GM12865 (cell line): ENCODE measurements around the gene SLC39A11.
"Not testable (repeated sequence)": the region's sequence is repeated elsewhere in the genome, so short reads cannot be mapped to it uniquely, and the experiment has no call there.

Experiments used
- DNase-seq: peaks from one replicate; pipeline ENCODE4 v3.0.0; 2010; ENCODE audit warnings: low read depth
- H3K4me3 ChIP-seq: 2 replicates; pipeline ENCODE4 v1.5.1; 2011; ENCODE audit warnings: mild to moderate bottlenecking, low read depth, low read length, control low read depth
- TF ChIP-seq, protein P1 (sequence below): IDR thresholded peaks from 2 replicates; pipeline ENCODE4 v1.5.1; 2011; ENCODE audit warnings: low read length, control low read depth, low read depth, inconsistent platforms; ENCODE audit not compliant: insufficient read depth; ENCODE audit errors: missing control alignments

Gene SLC39A11

DNA sequence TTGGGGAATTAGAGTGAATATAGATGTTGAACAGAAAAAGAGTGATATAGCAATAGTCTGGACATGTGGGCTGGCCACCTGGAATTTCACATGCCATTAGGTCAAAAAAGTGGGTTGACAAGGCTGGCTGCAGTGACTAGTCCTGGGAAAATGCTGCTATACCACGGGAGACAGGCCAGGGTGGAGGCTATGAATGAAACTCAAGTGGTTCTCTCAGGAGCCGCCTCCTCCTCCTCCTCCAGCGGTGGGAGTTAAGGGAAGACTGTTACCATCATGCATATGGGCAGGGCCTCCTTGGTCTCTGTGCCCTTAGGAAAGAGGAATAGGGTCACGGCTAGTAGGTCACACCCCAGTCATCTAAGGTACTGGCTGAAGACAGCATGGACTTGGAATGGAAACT lies 448.0 kb downstream of the SLC39A11 start:
- H3K4me3 ChIP-seq = no peak overlapping the region
- TF ChIP-seq, protein P1, sequence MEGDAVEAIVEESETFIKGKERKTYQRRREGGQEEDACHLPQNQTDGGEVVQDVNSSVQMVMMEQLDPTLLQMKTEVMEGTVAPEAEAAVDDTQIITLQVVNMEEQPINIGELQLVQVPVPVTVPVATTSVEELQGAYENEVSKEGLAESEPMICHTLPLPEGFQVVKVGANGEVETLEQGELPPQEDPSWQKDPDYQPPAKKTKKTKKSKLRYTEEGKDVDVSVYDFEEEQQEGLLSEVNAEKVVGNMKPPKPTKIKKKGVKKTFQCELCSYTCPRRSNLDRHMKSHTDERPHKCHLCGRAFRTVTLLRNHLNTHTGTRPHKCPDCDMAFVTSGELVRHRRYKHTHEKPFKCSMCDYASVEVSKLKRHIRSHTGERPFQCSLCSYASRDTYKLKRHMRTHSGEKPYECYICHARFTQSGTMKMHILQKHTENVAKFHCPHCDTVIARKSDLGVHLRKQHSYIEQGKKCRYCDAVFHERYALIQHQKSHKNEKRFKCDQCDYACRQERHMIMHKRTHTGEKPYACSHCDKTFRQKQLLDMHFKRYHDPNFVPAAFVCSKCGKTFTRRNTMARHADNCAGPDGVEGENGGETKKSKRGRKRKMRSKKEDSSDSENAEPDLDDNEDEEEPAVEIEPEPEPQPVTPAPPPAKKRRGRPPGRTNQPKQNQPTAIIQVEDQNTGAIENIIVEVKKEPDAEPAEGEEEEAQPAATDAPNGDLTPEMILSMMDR = no peak
- no peak for DNase-seq

- no peak overlapping the region for H3K4me3 ChIP-seq
- no peak for DNase-seq
- TF ChIP-seq, protein P1 = no peak
Measured at GRCh38 chr17:72643575-72644216, 448.8 kb downstream of the SLC39A11 start.

- H3K4me3 ChIP-seq = no peak overlapping the region
- TF ChIP-seq, protein P1 = no peak
- no peak for DNase-seq
Measured at GRCh38 chr17:72642720-72643119, 449.8 kb downstream of the SLC39A11 start.

DNA sequence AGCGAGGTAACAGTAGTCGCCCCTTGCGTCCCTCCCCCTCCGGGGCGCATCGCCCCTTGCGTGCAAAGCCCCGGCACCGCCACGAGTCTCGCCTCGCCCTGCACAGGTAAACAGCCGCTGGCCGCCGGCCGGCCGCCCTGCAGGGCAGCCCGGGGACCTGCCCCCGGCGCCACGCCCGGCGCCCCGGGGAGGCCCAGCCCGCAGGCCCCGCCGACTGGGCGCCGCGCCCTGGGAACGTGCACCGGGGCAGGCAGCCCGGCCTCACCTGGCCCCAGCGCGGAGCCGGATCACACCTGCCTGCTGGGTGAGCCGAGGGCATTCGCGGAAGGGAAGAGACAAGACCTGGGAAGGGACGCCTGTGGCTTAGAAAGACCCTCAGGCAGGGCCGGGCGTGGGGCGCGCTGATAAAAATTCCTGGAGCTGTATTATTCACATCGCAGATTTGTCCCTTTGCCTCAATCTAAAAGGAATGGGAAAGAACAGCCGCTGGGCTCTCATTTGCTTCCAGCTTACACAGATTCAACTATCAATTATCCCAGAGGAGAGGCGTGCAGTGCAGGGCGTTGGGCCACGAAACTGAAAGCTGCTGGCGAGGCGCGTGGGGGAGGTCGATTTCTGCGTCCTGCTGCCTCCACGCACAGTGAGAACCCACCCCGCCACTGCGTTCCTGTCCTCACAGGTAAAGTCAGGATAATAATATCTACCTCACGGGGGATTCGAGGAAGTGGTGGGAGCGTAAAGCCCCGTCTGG lies 451.9 kb downstream of the SLC39A11 start:
- DNase-seq = no peak
- H3K4me3 ChIP-seq = no peak overlapping the region
- TF ChIP-seq, protein P1 = no peak

DNA sequence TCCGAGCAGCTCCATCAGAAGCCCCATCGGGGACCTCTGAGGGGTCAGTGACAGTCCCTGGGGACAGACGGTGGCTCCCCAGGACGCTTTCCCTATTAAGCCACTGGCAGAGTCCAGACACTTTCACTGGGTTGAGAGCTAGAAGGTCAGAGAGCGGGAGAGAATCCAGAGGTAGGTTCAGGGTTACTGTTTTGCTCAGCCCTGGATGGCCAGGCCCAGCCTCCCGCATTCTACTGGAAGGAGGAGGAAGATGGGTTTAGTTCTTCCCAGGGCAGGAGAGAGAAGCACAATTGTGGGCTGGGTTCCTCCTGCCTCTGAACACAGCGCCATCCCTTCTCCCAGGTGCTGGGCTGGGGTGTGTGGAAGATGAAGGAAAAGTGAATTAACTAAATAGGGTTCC lies 452.8 kb downstream of the SLC39A11 start:
- no peak overlapping the region for H3K4me3 ChIP-seq
- DNase-seq = no peak
- TF ChIP-seq, protein P1 = no peak

DNA sequence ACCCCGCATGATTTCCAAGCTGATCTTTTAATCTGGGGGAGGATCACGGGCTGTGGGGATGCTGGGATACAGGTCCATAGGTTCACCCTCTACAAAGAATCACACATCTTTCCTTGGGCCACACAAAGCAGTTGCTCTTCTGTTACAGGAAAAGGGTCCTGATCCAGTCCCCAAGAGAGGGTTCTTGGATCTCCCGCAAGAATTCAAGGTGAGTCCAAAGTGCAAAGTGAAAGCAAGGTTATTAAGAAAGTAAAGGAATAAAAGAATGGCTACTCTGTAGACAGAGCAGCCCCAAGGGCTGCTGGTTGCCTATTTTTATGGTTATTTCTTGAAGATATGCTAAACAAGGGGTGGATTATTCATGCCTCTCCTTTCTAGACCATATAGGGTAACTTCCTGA lies 453.6 kb downstream of the SLC39A11 start:
- H3K4me3 ChIP-seq, DNase-seq: not testable (repeated sequence)

- TF ChIP-seq, protein P1 = no peak
- DNase-seq = no peak
- H3K4me3 ChIP-seq = no peak overlapping the region
Measured at GRCh38 chr17:72635034-72635635, 457.4 kb downstream of the SLC39A11 start.
